ENCODE data around the gene CGN.

DNA sequence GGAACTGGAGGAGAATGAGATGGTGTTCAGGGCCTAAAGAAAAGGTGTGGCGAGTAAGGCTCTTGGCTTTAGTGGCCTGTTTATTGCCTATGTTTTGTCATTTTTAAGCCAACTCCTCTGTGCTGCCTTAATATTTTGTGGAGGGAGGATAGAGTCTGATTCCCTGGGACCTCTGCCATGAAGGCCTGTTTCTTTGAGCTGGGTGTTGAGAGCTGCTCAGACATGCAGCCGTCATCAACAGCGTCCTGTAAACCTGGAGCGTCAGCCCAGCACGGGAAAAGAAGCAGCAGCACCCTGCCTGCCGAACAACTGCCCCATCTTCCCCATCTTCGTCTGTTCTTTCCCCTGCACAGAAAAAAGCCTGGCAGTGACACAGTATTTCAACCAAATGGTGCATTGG lies 73.6 kb downstream of the CGN start:
- TF ChIP-seq POLR2A (IDR thresholded peaks at IDR 0.05; ENCODE audit: low read depth, low read length) (no peak), POLR2AphosphoS5 (IDR thresholded peaks at IDR 0.05; ENCODE audit: low read depth, low read length) (no peak), TAF1 (IDR thresholded peaks at IDR 0.05; ENCODE audit: borderline replicate concordance, low read depth, low read length) (no peak)

All from GM12892 (cell line).